Stomach smooth muscle (tissue), 2 donors: ENCODE data around the gene ANKRD22.
"Not testable (repeated sequence)": the region's sequence is repeated elsewhere in the genome, so short reads cannot be mapped to it uniquely, and the experiment has no call there.

Source experiments
- H3K27ac ChIP-seq: one replicate; pipeline ENCODE4 v1.7.0; 2013; ENCODE audit warnings: mild to moderate bottlenecking, low read length, inconsistent platforms
- H3K27me3 ChIP-seq, 2 donors: one replicate each; pipeline ENCODE4 v1.7.0; 2013; ENCODE audit warnings: low read length in 2 of 2; ENCODE audit not compliant: insufficient read depth in 2 of 2, control insufficient read depth in 1 of 2
- H3K36me3 ChIP-seq, 2 donors: one replicate each; pipeline ENCODE4 v1.7.0; 2013; ENCODE audit warnings: low read length in 2 of 2; ENCODE audit not compliant: control insufficient read depth in 2 of 2, insufficient read depth in 2 of 2
- H3K4me1 ChIP-seq: one replicate; pipeline ENCODE4 v1.7.0; 2013; ENCODE audit warnings: low read length; ENCODE audit not compliant: control insufficient read depth, insufficient read depth
- H3K4me3 ChIP-seq, 2 donors: one replicate each; pipeline ENCODE4 v1.7.0; 2013; ENCODE audit warnings: low read length in 2 of 2
- H3K9ac ChIP-seq, 2 donors: one replicate each; pipeline ENCODE4 v1.7.0; 2013; ENCODE audit warnings: low read length in 2 of 2, mild to moderate bottlenecking in 1 of 2
- H3K9me3 ChIP-seq, 2 donors: one replicate each; pipeline ENCODE4 v1.7.0; 2013; ENCODE audit warnings: low read length in 2 of 2; ENCODE audit not compliant: control insufficient read depth in 2 of 2
- donor health status: healthy.
- donor health status: Pancreatic carcinoma.

Gene ANKRD22

DNA sequence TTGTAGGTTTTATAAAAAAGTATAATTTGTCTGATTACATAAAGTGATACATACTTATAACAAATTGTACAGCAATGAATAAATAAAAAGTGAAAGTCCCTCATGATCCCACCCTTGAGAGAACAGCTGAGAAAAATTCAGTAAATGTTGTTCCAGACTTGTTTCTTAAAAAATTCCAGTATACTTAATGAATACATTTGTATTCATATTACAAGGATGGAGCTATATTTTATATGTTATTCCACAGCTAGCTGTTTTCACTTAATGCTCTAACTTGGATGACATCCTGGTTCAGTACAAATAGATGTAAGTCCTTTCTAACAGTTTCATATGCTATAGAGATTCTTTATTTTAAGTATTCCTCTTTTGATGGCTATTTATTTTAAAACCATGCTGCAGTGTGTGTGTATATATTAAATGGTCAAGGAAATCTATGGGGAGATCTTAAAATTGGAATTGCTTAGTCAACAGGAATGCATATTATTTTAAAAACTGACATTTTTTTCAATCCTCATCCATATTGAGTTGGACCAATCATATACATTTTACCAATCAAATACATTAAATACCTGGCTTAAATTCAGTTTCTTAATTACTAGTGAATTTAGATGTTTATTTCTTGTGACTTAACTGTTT lies 37.3 kb upstream of the ANKRD22 start:
- Histone ChIP-seq H3K4me3 (no peak overlapping the region), H3K9ac (no peak overlapping the region), H3K4me1 (no peaks in the 10 kb centered on the region), H3K9me3 (no peaks in the 10 kb centered on the region), H3K27me3 (no peaks in the 10 kb centered on the region), H3K27ac (no peak overlapping the region), H3K36me3 (no peaks in the 10 kb centered on the region)

DNA sequence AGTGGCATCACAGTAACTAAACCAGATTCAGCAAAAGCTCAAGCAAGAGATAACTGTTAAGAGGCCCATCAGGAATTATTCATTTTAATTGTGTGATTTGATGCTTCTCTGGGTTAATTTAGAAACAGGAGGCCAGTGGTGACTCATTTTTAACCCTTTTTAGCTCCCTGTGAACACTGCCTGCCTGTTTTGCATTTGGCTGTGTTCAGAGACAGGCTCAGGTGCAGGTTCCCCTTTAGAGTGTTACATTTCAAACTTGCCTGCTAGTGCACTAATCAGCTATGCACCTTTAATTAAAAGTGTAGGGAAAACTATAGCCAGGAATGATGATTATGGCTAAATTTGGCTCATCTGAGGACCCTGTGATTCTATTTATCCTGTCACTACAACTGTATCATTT lies 34.9 kb upstream of the ANKRD22 start:
- Histone ChIP-seq H3K27ac (no peak overlapping the region), H3K9ac (no peak overlapping the region), H3K9me3 (no peaks in the 10 kb centered on the region), H3K4me3 (no peak overlapping the region), H3K4me1 (no peaks in the 10 kb centered on the region), H3K27me3 (no peaks in the 10 kb centered on the region), H3K36me3 (no peaks in the 10 kb centered on the region)

DNA sequence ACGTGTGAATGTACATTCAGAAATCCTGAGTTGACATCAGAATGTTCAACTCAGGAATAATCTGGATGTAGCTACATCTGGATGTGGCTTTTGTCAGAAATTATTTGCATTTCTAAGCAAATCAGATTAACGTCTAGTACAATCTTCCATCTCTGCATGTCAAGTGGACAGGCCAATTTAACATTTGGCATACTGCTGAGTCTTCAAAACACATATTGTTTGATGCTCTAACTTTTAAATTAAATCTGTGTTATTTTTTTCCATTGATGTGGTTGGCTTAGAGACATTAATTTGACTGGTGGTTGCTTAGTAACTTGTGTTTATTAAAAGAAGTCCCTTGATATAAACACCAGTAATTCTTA lies 31.8 kb upstream of the ANKRD22 start:
- H3K27ac ChIP-seq, result no peak overlapping the region
- H3K36me3 ChIP-seq, result no peaks in the 10 kb centered on the region
- H3K9ac ChIP-seq, result no peak overlapping the region
- no peak overlapping the region for H3K4me3 ChIP-seq
- H3K4me1 ChIP-seq, result peaks cover 5% of the 10 kb centered on the region
- no peaks in the 10 kb centered on the region for H3K9me3 ChIP-seq
- H3K27me3 ChIP-seq, result no peaks in the 10 kb centered on the region

GRCh38 chr10:88882646-88883447 lies 31.2 kb upstream of the ANKRD22 start:
- H3K36me3 ChIP-seq, H3K27ac ChIP-seq, H3K4me3 ChIP-seq, H3K9me3 ChIP-seq, H3K27me3 ChIP-seq, H3K9ac ChIP-seq, H3K4me1 ChIP-seq: not testable (repeated sequence)

- no peaks in the 10 kb centered on the region for H3K27me3 ChIP-seq
- no peaks in the 10 kb centered on the region for H3K36me3 ChIP-seq
- H3K9ac ChIP-seq, result no peak overlapping the region
- H3K27ac ChIP-seq, result no peak overlapping the region
- H3K9me3 ChIP-seq, result no peaks in the 10 kb centered on the region
- H3K4me3 ChIP-seq, result no peak overlapping the region
- peaks cover 5% of the 10 kb centered on the region for H3K4me1 ChIP-seq
Observed at GRCh38 chr10:88881922-88882645, 30.4 kb upstream of the ANKRD22 start.

DNA sequence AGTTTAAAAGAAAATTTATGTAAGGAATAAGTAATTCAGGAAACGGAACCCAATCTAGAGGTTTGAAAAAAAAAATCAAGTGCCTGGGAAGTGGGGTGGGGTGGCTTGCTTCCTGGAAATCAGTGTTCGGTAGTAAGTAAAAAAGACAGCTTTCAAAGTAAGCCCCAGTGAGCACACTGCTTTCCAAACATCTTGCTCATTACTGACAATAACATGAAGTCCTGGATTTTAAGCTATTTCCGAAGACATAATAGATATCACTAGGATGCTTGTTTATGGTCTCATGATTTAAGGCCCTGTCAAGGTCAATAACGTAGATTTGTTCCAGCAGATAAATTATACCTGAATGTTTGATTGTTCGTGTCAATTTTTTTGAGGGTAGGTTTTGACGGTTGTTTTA lies 29.7 kb upstream of the ANKRD22 start:
- Histone ChIP-seq H3K4me3 (peak overlapping the region; percentile 79 to 85), H3K36me3 (no peaks in the 10 kb centered on the region), H3K27ac (peak overlapping the region; percentile 61), H3K9ac (peak overlapping the region; percentile 66 to 75), H3K27me3 (no peaks in the 10 kb centered on the region), H3K9me3 (no peaks in the 10 kb centered on the region), H3K4me1 (peaks cover 5% of the 10 kb centered on the region)

GRCh38 chr10:88880282-88881076 lies 28.8 kb upstream of the ANKRD22 start:
- Histone ChIP-seq H3K27me3 (no peaks in the 10 kb centered on the region), H3K4me1 (peaks cover 5% of the 10 kb centered on the region), H3K36me3 (no peaks in the 10 kb centered on the region), H3K27ac (peak overlapping the region; percentile 61), H3K4me3 (peak overlapping the region; percentile 79 to 85), H3K9ac (peak overlapping the region; percentile 66 to 75), H3K9me3 (no peaks in the 10 kb centered on the region)

GRCh38 chr10:88879534-88880281 lies 28.1 kb upstream of the ANKRD22 start, which contains the start of gene STAMBPL1:
TSS of gene STAMBPL1 (plus strand) at chr10:88880245. CDS start at chr10:88901709, 21,464 bp downstream.
- peak within 1 kb of the TSS; percentile 61 for H3K27ac ChIP-seq
- peak within 1 kb of the TSS; percentile 79 to 85 for H3K4me3 ChIP-seq
- peaks cover 5% of the 10 kb centered on the region for H3K4me1 ChIP-seq
- H3K27me3 ChIP-seq, result no peaks in the 10 kb centered on the region
- peak within 1 kb of the TSS; percentile 66 to 75 for H3K9ac ChIP-seq
- H3K36me3 ChIP-seq, result no peaks in the 10 kb centered on the region
- no peaks in the 10 kb centered on the region for H3K9me3 ChIP-seq

DNA sequence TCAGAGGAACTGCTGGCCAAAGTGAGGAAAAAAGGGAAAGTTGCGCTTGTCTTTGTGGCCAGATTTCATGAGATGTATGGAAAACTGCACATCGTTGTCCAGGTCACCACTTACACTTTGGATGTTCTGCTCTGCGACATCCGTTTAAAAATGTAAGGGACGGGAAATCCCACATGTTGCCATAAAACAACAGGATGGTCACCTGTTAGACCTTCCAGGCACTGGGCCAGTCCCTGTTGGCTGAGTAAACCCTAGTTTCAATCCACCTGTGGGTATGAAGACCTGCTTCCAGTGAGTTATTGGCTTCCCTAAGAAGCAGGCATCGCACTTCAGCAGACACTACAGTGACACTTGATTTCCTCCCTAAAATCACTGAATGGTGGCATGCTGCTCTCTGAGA lies 25.7 kb upstream of the ANKRD22 start:
- no peak overlapping the region for H3K27ac ChIP-seq
- H3K4me3 ChIP-seq, result no peak overlapping the region
- peaks cover 5% of the 10 kb centered on the region for H3K4me1 ChIP-seq

DNA sequence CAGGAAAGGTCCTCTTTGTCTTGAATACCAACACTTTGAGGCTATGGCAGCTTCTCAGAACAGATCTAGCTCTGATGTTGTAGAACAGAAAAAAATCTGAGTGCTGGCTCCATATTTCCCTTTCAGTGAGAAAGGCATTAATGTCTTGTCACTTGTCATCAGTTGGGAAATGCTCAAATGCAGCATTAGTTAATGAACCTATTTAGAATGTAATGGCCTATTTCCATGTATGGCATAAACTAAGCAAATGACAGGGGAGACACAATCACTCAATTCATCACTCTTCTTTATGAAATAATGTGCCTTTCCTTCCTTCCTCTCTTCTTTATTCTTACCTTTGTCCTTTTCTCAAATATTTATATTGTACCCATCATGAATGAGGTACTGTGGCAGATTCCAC lies 23.4 kb upstream of the ANKRD22 start:
- H3K36me3 ChIP-seq, result no peaks in the 10 kb centered on the region
- no peak overlapping the region for H3K9ac ChIP-seq
- no peak overlapping the region for H3K4me3 ChIP-seq
- H3K9me3 ChIP-seq, result no peaks in the 10 kb centered on the region
- H3K4me1 ChIP-seq, result peaks cover 4% of the 10 kb centered on the region
- H3K27ac ChIP-seq, result no peak overlapping the region
- no peaks in the 10 kb centered on the region for H3K27me3 ChIP-seq

More for the DNA sequence above, 25.7 kb upstream of the ANKRD22 start:
- H3K9me3 ChIP-seq, result no peaks in the 10 kb centered on the region
- no peak overlapping the region for H3K9ac ChIP-seq
- no peaks in the 10 kb centered on the region for H3K36me3 ChIP-seq
- no peaks in the 10 kb centered on the region for H3K27me3 ChIP-seq
